Measurements from ENCODE around the gene FGF12.

FGF12 gene

GRCh38 chr3:192445770-192446644 is 281.3 kb downstream of the FGF12 start:
- POLR2A ChIA-PET, result interaction anchor here (1.2 kb wide), 1 partner anchor 36 kb away, joined by 3 read pairs; no protein-coding TSS in a partner anchor
- TF ChIP-seq PKNOX1 (IDR thresholded peaks at IDR 0.05) (no peak), ZNF384 (IDR thresholded peaks at IDR 0.05) (no peak), FOXA1 (IDR thresholded peaks at IDR 0.05) (no peak), SP1 (IDR thresholded peaks at IDR 0.05) (no peak), L3MBTL2 (conservative IDR thresholded peaks at IDR 0.05) (no peak), FOXK2 (IDR thresholded peaks at IDR 0.05) (no peak), ELF4 (IDR thresholded peaks at IDR 0.05) (no peak), SUZ12 (IDR thresholded peaks at IDR 0.05) (no peak), LEF1 (IDR thresholded peaks at IDR 0.05; ENCODE audit: borderline replicate concordance) (no peak), HDGF (IDR thresholded peaks at IDR 0.05; ENCODE audit: borderline replicate concordance) (no peak), TARDBP (IDR thresholded peaks at IDR 0.05) (no peak), ARNT (IDR thresholded peaks at IDR 0.05) (no peak), NFRKB (IDR thresholded peaks at IDR 0.05) (no peak), FOXM1 (IDR thresholded peaks at IDR 0.05; ENCODE audit: borderline replicate concordance) (no peak), CTBP1 (IDR thresholded peaks at IDR 0.05; ENCODE audit: borderline replicate concordance) (no peak), BHLHE40 (IDR thresholded peaks at IDR 0.05; ENCODE audit: borderline replicate concordance) (no peak)

GRCh38 chr3:192444791-192445106 is 282.6 kb downstream of the FGF12 start:
- ChIA-PET POLR2A (no interaction called here), CTCF (interaction anchor here (0.6 to 1.7 kb wide), 8 partner anchors 9 to 1474 kb away, joined by 3 to 10 read pairs (median 4); no protein-coding TSS in a partner anchor)
- no peak for TF ChIP-seq SP1 (IDR thresholded peaks at IDR 0.05)
- no peak for TF ChIP-seq TARDBP (IDR thresholded peaks at IDR 0.05)
- no peak for TF ChIP-seq FOXA1 (IDR thresholded peaks at IDR 0.05)
- TF ChIP-seq ARNT (IDR thresholded peaks at IDR 0.05), result no peak
- TF ChIP-seq ZNF384 (IDR thresholded peaks at IDR 0.05), result no peak
- TF ChIP-seq HDGF (IDR thresholded peaks at IDR 0.05; ENCODE audit: borderline replicate concordance), result no peak
- TF ChIP-seq FOXM1 (IDR thresholded peaks at IDR 0.05; ENCODE audit: borderline replicate concordance), result no peak
- no peak for TF ChIP-seq CTBP1 (IDR thresholded peaks at IDR 0.05; ENCODE audit: borderline replicate concordance)
- no peak for TF ChIP-seq FOXK2 (IDR thresholded peaks at IDR 0.05)
- no peak for DNase-seq (ENCODE audit: extremely low spot score)

More at GRCh38 chr3:192445770-192446644, 281.3 kb downstream of the FGF12 start:
- CTCF ChIA-PET, result no interaction called here
- no peak for DNase-seq (ENCODE audit: extremely low spot score)

GRCh38 chr3:192444096-192444790 is 283.1 kb downstream of the FGF12 start:
- DNase-seq (ENCODE audit: extremely low spot score), result peak; percentile 64
- POLR2A ChIA-PET, result no interaction called here
- TF ChIP-seq LEF1 (IDR thresholded peaks at IDR 0.05; ENCODE audit: borderline replicate concordance) (no peak), PKNOX1 (IDR thresholded peaks at IDR 0.05) (no peak)
- CTCF ChIA-PET, result interaction anchor here (0.5 to 1.7 kb wide), 12 partner anchors 9 to 1474 kb away, joined by 3 to 10 read pairs (median 3); no protein-coding TSS in a partner anchor

GRCh38 chr3:192435241-192435640 is 292.1 kb downstream of the FGF12 start:
- TF ChIP-seq SP1 (IDR thresholded peaks at IDR 0.05) (no peak), HDGF (IDR thresholded peaks at IDR 0.05; ENCODE audit: borderline replicate concordance) (no peak), FOXA1 (IDR thresholded peaks at IDR 0.05) (no peak), ARNT (IDR thresholded peaks at IDR 0.05) (no peak), BHLHE40 (IDR thresholded peaks at IDR 0.05; ENCODE audit: borderline replicate concordance) (no peak), PKNOX1 (IDR thresholded peaks at IDR 0.05) (no peak), CTBP1 (IDR thresholded peaks at IDR 0.05; ENCODE audit: borderline replicate concordance) (no peak), LEF1 (IDR thresholded peaks at IDR 0.05; ENCODE audit: borderline replicate concordance) (no peak), ZNF384 (IDR thresholded peaks at IDR 0.05) (no peak), NFRKB (IDR thresholded peaks at IDR 0.05) (no peak), L3MBTL2 (conservative IDR thresholded peaks at IDR 0.05) (no peak), SUZ12 (IDR thresholded peaks at IDR 0.05) (no peak), ELF4 (IDR thresholded peaks at IDR 0.05) (no peak), FOXM1 (IDR thresholded peaks at IDR 0.05; ENCODE audit: borderline replicate concordance) (no peak)
- CTCF ChIA-PET, result interaction anchor here (1.9 kb wide), 1 partner anchor 9 kb away, joined by 5 read pairs; no protein-coding TSS in a partner anchor
- DNase-seq (ENCODE audit: extremely low spot score), result no peak
- POLR2A ChIA-PET, result no interaction called here

GRCh38 chr3:192434186-192434585 is 293.2 kb downstream of the FGF12 start:
- POLR2A ChIA-PET, result no interaction called here

More at GRCh38 chr3:192434186-192434585, 293.2 kb downstream of the FGF12 start:
- no peak for TF ChIP-seq SUZ12 (IDR thresholded peaks at IDR 0.05)
- no peak for TF ChIP-seq LEF1 (IDR thresholded peaks at IDR 0.05; ENCODE audit: borderline replicate concordance)
- TF ChIP-seq ARNT (IDR thresholded peaks at IDR 0.05), result no peak
- no peak for TF ChIP-seq FOXM1 (IDR thresholded peaks at IDR 0.05; ENCODE audit: borderline replicate concordance)
- TF ChIP-seq TARDBP (IDR thresholded peaks at IDR 0.05), result no peak
- no peak for TF ChIP-seq L3MBTL2 (conservative IDR thresholded peaks at IDR 0.05)
- TF ChIP-seq HDGF (IDR thresholded peaks at IDR 0.05; ENCODE audit: borderline replicate concordance), result no peak
- TF ChIP-seq PKNOX1 (IDR thresholded peaks at IDR 0.05), result no peak
- no peak for TF ChIP-seq FOXK2 (IDR thresholded peaks at IDR 0.05)
- TF ChIP-seq ELF4 (IDR thresholded peaks at IDR 0.05), result no peak
- no peak for TF ChIP-seq ZNF384 (IDR thresholded peaks at IDR 0.05)
- no peak for TF ChIP-seq SP1 (IDR thresholded peaks at IDR 0.05)
- no peak for TF ChIP-seq BHLHE40 (IDR thresholded peaks at IDR 0.05; ENCODE audit: borderline replicate concordance)
- TF ChIP-seq CTBP1 (IDR thresholded peaks at IDR 0.05; ENCODE audit: borderline replicate concordance), result no peak
- TF ChIP-seq FOXA1 (IDR thresholded peaks at IDR 0.05), result no peak
- no peak for TF ChIP-seq NFRKB (IDR thresholded peaks at IDR 0.05)
- DNase-seq (ENCODE audit: extremely low spot score), result no peak
- CTCF ChIA-PET, result no interaction called here
